ENCODE results near the gene METTL24. TPM values are rescaled to one million over a fixed set of nuclear protein-coding genes. Genes with fewer than 3 reads are reported as not detected.

METTL24 gene
- total RNA-seq, 1 donor from 2014 or later: 3.2 TPM

- H3K9ac ChIP-seq: no peak overlapping the region
- DNase-seq (ENCODE audit: low spot score): no peak
- Mint-ChIP-seq H3K4me3 (no peak overlapping the region), H3K4me1 (peaks cover 12% of the 10 kb centered on the region), H3K9me3 (no peaks in the 10 kb centered on the region), H3K36me3 (no peaks in the 10 kb centered on the region), H3K27me3 (ENCODE audit: insufficient read depth, low read depth) (peaks cover 4% of the 10 kb centered on the region), H3K27ac (no peak overlapping the region)
- H3F3A ChIP-seq (ENCODE audit: low read depth): no peaks in the 10 kb centered on the region
- no peak for TF ChIP-seq CTCF (IDR thresholded peaks at IDR 0.05)
- no peak for TF ChIP-seq EZH2 (IDR thresholded peaks at IDR 0.05)
- no peak for TF ChIP-seq EZH2phosphoT487 (IDR thresholded peaks at IDR 0.05)
- H2AFZ ChIP-seq (replicated peaks): no peak overlapping the region
- no peak overlapping the region for H3K27ac ChIP-seq
- H3K27me3 ChIP-seq: no peaks in the 10 kb centered on the region
- no peaks in the 10 kb centered on the region for H3K9me3 ChIP-seq (ENCODE audit: low read depth)
- no peak overlapping the region for H3K4me2 ChIP-seq
- no peaks in the 10 kb centered on the region for H4K20me1 ChIP-seq (ENCODE audit: low read depth)
- H3K79me2 ChIP-seq (ENCODE audit: low read depth): no peaks in the 10 kb centered on the region
- no peak overlapping the region for H3K4me3 ChIP-seq
- no peaks in the 10 kb centered on the region for H3K36me3 ChIP-seq
- peaks cover 4% of the 10 kb centered on the region for H3K4me1 ChIP-seq
Observed at GRCh38 chr6:110395221-110395620, 37.1 kb upstream of the METTL24 start.

- no peak overlapping the region for H3K4me3 ChIP-seq
- no peak overlapping the region for H2AFZ ChIP-seq (replicated peaks)
- H3K27ac Mint-ChIP-seq: no peak overlapping the region
- no peaks in the 10 kb centered on the region for H3K36me3 Mint-ChIP-seq
- no peaks in the 10 kb centered on the region for H3F3A ChIP-seq (ENCODE audit: low read depth)
- no peak for DNase-seq (ENCODE audit: low spot score)
- TF ChIP-seq CTCF (IDR thresholded peaks at IDR 0.05) (no peak), EZH2 (IDR thresholded peaks at IDR 0.05) (no peak), EZH2phosphoT487 (IDR thresholded peaks at IDR 0.05) (no peak)
- H3K27me3 ChIP-seq: no peaks in the 10 kb centered on the region
- no peaks in the 10 kb centered on the region for H4K20me1 ChIP-seq (ENCODE audit: low read depth)
- H3K9me3 Mint-ChIP-seq: no peaks in the 10 kb centered on the region
- H3K27me3 Mint-ChIP-seq (ENCODE audit: insufficient read depth, low read depth): peaks cover 4% of the 10 kb centered on the region
- peaks cover 20% of the 10 kb centered on the region for H3K4me1 Mint-ChIP-seq
- no peak overlapping the region for H3K4me3 Mint-ChIP-seq
- no peak overlapping the region for H3K9ac ChIP-seq
- H3K36me3 ChIP-seq: no peaks in the 10 kb centered on the region
- H3K9me3 ChIP-seq (ENCODE audit: low read depth): no peaks in the 10 kb centered on the region
- H3K79me2 ChIP-seq (ENCODE audit: low read depth): no peaks in the 10 kb centered on the region
- no peak overlapping the region for H3K27ac ChIP-seq
- no peak overlapping the region for H3K4me2 ChIP-seq
- peaks cover 4% of the 10 kb centered on the region for H3K4me1 ChIP-seq
Observed at GRCh38 chr6:110394409-110394808, 36.3 kb upstream of the METTL24 start.

- DNase-seq (ENCODE audit: low spot score): peak; percentile 34
Observed at GRCh38 chr6:110392727-110393126, 34.6 kb upstream of the METTL24 start.

More at GRCh38 chr6:110392727-110393126, 34.6 kb upstream of the METTL24 start:
- Histone ChIP-seq H3K36me3 (no peaks in the 10 kb centered on the region), H3K4me1 (peaks cover 18% of the 10 kb centered on the region), H3F3A (ENCODE audit: low read depth) (no peaks in the 10 kb centered on the region), H2AFZ (replicated peaks) (no peak overlapping the region), H3K27me3 (no peaks in the 10 kb centered on the region), H3K79me2 (ENCODE audit: low read depth) (no peaks in the 10 kb centered on the region), H3K9ac (no peak overlapping the region), H4K20me1 (ENCODE audit: low read depth) (no peaks in the 10 kb centered on the region), H3K4me3 (no peak overlapping the region), H3K9me3 (ENCODE audit: low read depth) (no peaks in the 10 kb centered on the region), H3K27ac (no peak overlapping the region), H3K4me2 (no peak overlapping the region)
- TF ChIP-seq EZH2 (IDR thresholded peaks at IDR 0.05) (no peak), CTCF (IDR thresholded peaks at IDR 0.05) (peak; percentile 18)
- no peaks in the 10 kb centered on the region for H3K9me3 Mint-ChIP-seq
- peaks cover 31% of the 10 kb centered on the region for H3K4me1 Mint-ChIP-seq
- H3K36me3 Mint-ChIP-seq: no peaks in the 10 kb centered on the region
- peaks cover 2% of the 10 kb centered on the region for H3K27me3 Mint-ChIP-seq (ENCODE audit: insufficient read depth, low read depth)
- no peak overlapping the region for H3K27ac Mint-ChIP-seq
- H3K4me3 Mint-ChIP-seq: no peak overlapping the region
